ENCODE measurements around the gene SLC44A4. TPM values are rescaled to one million over a fixed set of nuclear protein-coding genes. Genes with fewer than 3 reads are reported as not detected.
"Not testable (repeated sequence)": the region's sequence is repeated elsewhere in the genome, so short reads cannot be mapped to it uniquely, and the experiment has no call there.

SLC44A4 gene
- total RNA-seq, 1 donor, result not detected

GRCh38 chr6:31822036-31822821, 56.6 kb downstream of the SLC44A4 start:
- TF ChIP-seq CTCF (IDR thresholded peaks at IDR 0.05; ENCODE audit: insufficient read depth, low read depth, low read length), result no peak
- peak overlapping the region; percentile 67 for H3K4me3 ChIP-seq (ENCODE audit: low read depth, low read length)
- DNase-seq (ENCODE audit: low read depth), result peak; percentile 88

- DNase-seq (ENCODE audit: low read depth), result no peak
- no peak for TF ChIP-seq CTCF (IDR thresholded peaks at IDR 0.05; ENCODE audit: insufficient read depth, low read depth, low read length)
- peak overlapping the region; percentile 67 for H3K4me3 ChIP-seq (ENCODE audit: low read depth, low read length)
Observed at GRCh38 chr6:31821301-31822035, 57.3 kb downstream of the SLC44A4 start.

- not testable (repeated sequence) for DNase-seq (ENCODE audit: low read depth)
Observed at GRCh38 chr6:31820399-31820798, 58.4 kb downstream of the SLC44A4 start.

GRCh38 chr6:31819871-31820299, 58.9 kb downstream of the SLC44A4 start:
- H3K4me3 ChIP-seq (ENCODE audit: low read depth, low read length), result no peak overlapping the region
- no peak for TF ChIP-seq CTCF (IDR thresholded peaks at IDR 0.05; ENCODE audit: insufficient read depth, low read depth, low read length)
- DNase-seq (ENCODE audit: low read depth), result no peak

More at GRCh38 chr6:31820399-31820798, 58.4 kb downstream of the SLC44A4 start:
- H3K4me3 ChIP-seq (ENCODE audit: low read depth, low read length), result not testable (repeated sequence)

- DNase-seq (ENCODE audit: low read depth), result not testable (repeated sequence)
- peak overlapping the region; percentile 62 for H3K4me3 ChIP-seq (ENCODE audit: low read depth, low read length)
Observed at GRCh38 chr6:31817929-31818511, 60.8 kb downstream of the SLC44A4 start.

GRCh38 chr6:31817133-31817928, 61.5 kb downstream of the SLC44A4 start:
- H3K4me3 ChIP-seq (ENCODE audit: low read depth, low read length), result peak overlapping the region; percentile 62
- DNase-seq (ENCODE audit: low read depth), result not testable (repeated sequence)

GRCh38 chr6:31815025-31815838, 63.6 kb downstream of the SLC44A4 start, which contains the start of the genes HSPA1A and HSPA1L:
Gene HSPA1A (plus strand): TSS chr6:31815543. CDS start chr6:31815757, 214 bp downstream.
Gene HSPA1L (minus strand): TSS chr6:31815283. CDS start chr6:31811972, 3,311 bp downstream.
- peak within 1 kb of the TSS; percentile 76 for H3K4me3 ChIP-seq (ENCODE audit: low read depth, low read length)
- TF ChIP-seq CTCF (IDR thresholded peaks at IDR 0.05; ENCODE audit: insufficient read depth, low read depth, low read length), result no peak
- DNase-seq (ENCODE audit: low read depth), result peak; percentile 97
